GM18526 (cell line): ENCODE results near the gene PPOX.

Experiments
- POLR2A ChIP-seq: IDR thresholded peaks from 3 replicates; pipeline ENCODE4 v1.6.1; 2011; ENCODE audit not compliant: insufficient read length; ENCODE audit errors: extremely low read depth

Gene PPOX

GRCh38 chr1:161164901-161165610 is 1.2 kb upstream of the PPOX start:
- TF ChIP-seq POLR2A: no peak

DNA sequence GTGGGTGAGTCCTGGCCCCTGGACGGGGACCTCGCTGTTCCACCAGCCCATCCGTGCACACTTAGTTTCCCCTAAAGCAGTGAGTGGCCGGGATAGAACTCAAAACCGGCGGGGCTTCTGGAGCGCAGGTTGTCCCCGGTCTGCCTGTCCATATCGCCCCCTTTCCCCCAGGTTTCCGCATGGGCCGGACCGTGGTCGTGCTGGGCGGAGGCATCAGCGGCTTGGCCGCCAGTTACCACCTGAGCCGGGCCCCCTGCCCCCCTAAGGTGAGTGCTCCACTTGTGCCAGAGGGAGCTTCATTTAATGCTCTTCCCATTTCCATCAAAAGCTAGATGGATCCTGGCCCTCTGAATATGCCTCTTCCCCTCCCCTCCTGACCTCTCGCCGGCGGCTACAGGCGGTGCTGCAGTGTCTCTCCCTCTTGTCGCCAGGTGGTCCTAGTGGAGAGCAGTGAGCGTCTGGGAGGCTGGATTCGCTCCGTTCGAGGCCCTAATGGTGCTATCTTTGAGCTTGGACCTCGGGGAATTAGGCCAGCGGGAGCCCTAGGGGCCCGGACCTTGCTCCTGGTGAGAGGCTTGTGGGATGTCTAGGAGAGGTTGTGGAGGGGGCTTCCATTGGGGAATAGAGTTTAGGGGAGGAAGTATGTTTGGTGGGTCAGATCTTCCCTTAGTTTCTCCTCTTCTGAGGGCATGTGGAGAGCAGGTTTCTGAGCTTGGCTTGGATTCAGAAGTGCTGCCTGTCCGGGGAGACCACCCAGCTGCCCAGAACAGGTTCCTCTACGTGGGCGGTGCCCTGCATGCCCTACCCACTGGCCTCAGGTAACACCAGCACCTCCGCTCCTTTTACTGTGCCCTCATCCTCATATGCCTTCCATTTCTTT is 683 bp downstream of the PPOX start:
- no peak for TF ChIP-seq POLR2A

DNA sequence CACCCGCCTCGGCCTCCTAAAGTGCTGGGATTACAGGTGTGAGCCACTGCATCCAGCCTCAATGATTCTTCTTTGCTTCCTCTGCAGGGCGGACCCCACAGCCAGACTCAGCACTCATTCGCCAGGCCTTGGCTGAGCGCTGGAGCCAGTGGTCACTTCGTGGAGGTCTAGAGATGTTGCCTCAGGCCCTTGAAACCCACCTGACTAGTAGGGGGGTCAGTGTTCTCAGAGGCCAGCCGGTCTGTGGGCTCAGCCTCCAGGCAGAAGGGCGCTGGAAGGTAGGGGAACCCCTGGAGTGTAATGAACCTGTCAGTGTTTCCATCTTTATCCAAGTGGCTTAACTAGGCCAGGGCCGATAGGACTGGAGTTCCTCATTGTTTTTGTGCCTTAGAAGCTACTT is 2.7 kb downstream of the PPOX start:
- no peak for TF ChIP-seq POLR2A

- TF ChIP-seq POLR2A: no peak
Measured at GRCh38 chr1:161171191-161171590, 5.0 kb downstream of the PPOX start.

GRCh38 chr1:161171696-161172095 is 5.5 kb downstream of the PPOX start:
- no peak for TF ChIP-seq POLR2A

DNA sequence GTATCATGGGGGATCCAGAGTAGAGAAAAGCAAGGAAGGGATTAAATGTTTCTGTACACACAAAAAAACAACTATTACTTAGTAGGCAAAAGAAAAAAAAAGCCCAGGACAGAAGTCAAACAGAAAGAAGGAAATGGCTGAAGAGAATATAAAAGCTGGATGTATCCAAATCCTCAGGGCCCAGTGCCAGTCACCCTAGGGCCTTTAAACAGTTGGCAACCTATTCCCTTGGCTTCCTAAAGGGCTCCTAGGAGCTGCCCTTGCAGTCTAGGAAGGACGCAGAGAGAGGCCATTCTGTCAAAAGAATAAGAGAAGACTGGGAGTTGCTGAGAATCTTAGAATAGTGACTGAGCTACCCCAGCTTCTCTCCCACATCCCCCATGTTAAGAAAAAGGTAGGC is 6.1 kb downstream of the PPOX start:
- TF ChIP-seq POLR2A: no peak

DNA sequence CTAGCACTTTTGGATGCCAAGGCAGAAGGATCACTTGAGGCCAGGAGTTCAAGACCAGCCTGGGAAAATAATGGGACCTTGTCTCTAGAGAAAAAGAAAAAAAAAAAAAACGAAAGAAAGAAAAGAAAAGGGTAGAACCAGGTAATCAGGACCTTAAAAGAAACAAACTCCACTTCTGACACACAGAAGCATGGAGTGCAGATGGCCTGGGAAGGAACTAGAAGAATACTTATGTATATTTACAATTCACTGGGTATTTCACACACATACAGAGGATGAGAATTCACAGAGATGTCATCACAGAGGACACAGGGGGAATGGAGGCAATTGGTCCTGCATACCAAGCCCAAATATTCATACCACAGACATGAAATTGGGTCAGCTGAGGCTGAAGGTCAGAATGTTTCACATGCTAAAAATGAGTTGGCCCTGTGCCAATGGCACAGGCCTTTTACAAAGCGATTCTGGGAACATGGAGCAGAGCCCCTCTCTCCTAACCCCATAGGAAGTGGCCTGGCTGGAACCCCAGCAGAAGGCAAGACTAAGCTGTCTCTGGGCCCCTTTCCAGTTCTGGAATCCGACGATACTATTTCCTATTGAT is 6.7 kb downstream of the PPOX start:
- TF ChIP-seq POLR2A: no peak

GRCh38 chr1:161173711-161174110 is 7.5 kb downstream of the PPOX start:
- no peak for TF ChIP-seq POLR2A

DNA sequence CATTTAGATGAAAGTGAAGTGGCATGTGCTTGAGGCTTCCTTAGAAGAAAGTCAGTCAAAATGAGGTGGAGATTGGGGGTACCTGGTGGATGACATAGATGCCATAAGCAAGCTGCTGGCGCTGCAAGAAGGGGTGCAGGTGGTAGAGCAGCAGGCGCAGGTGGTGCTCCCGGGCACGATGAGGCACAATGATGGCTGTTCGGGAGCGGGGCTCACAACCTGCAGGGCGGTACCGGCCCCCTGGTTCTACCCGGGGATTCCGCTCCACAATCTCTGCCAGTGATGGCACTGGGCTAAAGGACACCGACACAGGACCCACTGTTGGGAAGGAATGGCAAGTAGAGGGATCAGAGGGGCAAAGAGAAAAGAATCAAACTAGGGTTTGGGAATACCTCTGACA is 8.7 kb downstream of the PPOX start:
- no peak for TF ChIP-seq POLR2A

- no peak for TF ChIP-seq POLR2A
Measured at GRCh38 chr1:161175771-161176453, 9.7 kb downstream of the PPOX start.

GRCh38 chr1:161176468-161177111 is 10.4 kb downstream of the PPOX start:
- no peak for TF ChIP-seq POLR2A

- TF ChIP-seq POLR2A: peak; percentile 93
Measured at GRCh38 chr1:161177112-161177935, 11.1 kb downstream of the PPOX start, which contains the start of gene B4GALT3. Gene B4GALT3, minus strand, starts transcription at chr1:161177507. Its CDS starts 1,447 bp downstream, at chr1:161176060.

DNA sequence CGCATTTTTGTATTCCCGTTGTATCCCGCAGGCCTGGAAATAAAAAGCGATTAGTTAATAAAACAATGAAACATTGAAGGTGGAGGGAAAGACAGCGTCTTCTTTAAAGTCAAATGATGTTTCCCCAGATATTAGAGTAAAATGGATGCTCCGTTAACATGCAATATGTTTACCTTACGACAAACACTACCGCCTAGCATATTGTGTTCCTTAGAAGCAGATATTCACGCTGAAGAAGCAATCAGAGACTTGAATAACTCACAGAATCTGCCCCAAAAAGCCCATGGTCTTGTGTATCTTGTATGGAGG is 11.7 kb downstream of the PPOX start:
- TF ChIP-seq POLR2A: no peak

GRCh38 chr1:161179698-161180097 is 13.5 kb downstream of the PPOX start:
- no peak for TF ChIP-seq POLR2A

DNA sequence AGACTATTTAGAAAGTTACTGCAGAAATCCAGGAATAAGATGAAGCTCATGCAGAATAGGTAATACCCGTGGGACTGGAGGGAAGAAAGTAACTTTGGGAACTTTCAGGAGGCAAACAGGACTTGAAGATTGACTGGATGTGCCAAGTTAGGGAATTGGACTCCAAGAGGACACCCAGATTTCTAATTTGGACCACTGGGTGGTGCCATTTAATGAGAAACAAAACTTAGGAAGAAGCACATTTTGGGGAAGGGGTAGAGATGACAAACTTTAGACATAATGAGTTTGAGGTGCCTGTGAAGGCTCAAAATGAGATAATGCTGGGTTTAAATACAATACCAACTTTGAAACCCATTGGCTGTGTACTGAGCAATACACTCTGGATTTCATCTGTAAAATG is 14.4 kb downstream of the PPOX start:
- TF ChIP-seq POLR2A: no peak

- no peak for TF ChIP-seq POLR2A
Measured at GRCh38 chr1:161182214-161182613, 16.0 kb downstream of the PPOX start.
